ENCODE measurements around the gene GRIK4.

The GRIK4 gene

DNA sequence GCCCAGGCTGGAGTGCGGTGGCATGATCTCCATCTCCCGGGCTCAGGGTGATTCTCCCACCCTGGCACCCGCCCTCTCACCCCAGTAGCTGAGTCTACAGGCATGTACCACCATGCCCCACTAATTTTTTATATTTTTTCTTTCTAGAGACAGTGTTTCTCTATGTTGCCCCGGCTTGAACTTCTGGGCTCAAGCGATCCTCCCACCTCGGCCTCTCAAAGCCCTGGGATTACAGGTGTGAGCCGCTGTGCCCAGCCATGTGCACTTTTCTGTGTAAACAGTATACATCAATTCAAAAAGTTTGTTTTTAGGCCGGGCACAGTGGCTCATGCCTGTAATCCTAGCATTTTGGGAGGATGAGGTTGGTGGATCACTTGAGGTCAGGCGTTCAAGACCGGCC is 14.7 kb downstream of the GRIK4 start:
- DNase-seq, result no peak

DNA sequence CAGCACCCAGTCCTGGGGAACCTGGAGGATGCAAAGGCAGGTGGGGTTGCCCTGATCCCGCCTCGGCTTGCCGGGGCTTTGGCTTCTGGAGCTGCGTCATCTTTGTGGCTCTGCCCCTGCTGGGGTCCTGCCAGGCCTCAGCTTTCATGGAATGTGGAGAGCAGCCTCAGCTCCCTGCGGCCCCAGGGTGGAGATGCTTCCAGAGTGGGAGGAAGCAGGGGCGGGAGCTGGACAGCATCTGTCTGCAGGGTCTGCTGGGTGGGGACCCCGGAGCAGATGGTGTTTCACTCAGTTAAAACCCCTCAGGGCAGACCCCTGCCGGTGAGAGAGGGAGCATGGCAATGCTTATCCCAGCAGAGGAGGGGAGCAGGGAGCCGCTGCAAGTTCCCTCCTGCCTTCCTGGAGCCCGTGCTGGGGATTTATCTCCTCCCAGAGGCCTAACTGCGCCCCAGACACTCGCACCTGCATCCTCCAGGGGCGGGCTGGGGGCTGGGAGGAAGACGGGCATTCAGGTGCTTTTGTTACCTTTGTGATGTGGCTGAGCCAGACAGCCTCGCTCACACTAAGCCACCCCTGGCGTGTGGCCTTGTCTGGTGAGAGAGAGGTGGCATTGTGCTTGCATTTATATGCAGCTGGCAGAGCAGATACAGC is 15.7 kb downstream of the GRIK4 start:
- DNase-seq, result no peak

DNA sequence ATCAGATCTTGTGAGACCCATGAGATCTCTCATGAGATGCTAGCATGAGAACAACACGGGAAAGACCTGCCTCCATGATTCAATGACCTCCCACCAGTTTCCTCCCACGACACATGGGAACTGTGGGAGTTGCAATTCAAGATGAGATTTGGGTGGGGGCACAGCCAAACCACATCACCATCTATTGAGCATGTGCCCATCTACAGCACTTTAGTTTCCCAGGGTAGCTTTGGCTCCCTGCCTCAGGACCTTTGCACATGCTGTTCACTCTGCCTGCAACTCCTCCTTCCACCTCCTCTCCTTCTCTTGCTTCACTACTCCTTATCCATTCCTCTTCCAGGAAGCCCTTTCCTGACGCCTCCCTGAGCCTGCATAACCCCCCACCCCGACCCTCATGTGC is 17.2 kb downstream of the GRIK4 start:
- no peak for DNase-seq

DNA sequence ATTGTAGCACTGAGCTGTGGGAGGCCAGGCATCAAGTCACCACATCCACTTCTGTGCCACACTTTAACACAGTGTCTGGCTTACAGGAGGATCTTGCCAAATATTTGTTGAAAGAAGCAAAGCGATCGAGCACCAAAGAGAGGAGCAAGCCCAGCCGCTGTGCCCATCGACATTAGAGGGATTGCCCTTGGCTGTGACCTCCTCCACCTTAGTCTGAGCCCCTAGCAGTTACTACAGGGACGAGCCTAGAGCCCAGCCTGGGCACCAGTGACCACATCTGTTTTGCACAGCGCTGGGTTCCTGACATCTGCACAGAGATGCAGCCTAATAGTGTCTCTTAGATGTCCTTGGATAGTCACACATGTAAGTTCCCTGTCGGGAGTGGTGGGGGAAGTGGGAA is 17.7 kb downstream of the GRIK4 start:
- DNase-seq, result no peak

- DNase-seq, result no peak
Observed at GRCh38 chr11:120529911-120530310, 18.4 kb downstream of the GRIK4 start.

GRCh38 chr11:120532082-120532831 is 20.7 kb downstream of the GRIK4 start:
- DNase-seq, result no peak

DNA sequence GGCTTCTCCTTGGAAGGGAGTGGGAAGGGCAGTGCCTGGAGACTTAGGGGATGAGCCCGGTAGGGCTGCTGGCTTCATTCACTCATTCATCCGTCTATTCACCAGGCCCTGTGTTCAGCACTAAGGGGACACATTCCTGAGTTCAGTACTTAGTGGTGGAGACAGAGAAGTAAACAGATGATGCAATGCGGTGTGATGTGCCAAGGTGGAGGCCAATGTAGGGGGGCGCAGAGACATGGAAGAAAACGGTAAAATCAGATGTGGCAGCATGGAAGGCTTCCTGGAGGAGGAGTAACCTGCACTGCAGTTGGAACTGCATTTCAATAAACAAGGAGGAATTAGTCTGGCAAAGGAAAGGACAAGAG is 21.3 kb downstream of the GRIK4 start:
- no peak for DNase-seq

GRCh38 chr11:120536091-120536796 is 24.7 kb downstream of the GRIK4 start:
- DNase-seq, result no peak

- DNase-seq, result no peak
Observed at GRCh38 chr11:120536797-120537169, 25.2 kb downstream of the GRIK4 start.

DNA sequence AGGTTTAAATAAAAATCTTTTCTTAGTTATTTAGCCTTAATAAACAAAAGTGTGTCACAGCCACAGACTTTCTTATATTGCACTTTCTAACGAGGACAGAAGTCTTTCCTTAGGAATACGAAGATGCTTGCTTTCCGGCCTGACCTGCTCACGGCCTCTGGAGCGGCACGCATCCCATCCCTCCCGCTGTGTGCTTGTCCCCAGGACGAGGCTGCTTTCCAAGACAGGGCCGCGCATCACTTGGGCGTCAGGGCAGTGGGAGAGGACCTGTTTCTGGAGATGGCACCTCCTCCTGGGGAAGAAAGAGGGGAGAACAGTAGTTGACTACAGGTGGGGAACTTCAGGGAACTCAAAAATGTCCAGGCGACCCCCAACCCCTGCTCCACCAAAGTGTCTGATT is 26.4 kb downstream of the GRIK4 start:
- no peak for DNase-seq

DNA sequence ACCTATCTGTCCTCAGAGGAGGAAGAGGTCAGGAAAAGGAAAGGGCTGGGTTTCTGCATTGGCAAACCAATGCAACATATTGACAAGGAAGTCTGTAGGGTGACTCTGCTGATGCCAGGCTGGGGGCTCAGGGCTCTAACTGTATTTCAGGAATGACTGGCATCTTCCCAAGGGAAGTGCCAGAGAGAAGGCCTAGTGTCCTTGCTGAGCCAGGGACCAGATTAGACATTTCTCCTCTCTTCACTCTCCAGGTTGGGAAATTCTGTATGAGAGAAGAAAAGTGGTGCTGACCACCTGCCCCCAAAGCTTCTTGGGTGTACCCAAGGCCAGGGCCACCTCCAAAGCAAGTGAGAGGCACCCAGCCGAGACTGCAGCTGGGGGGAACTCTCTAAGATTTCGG is 27.2 kb downstream of the GRIK4 start:
- DNase-seq, result no peak

DNA sequence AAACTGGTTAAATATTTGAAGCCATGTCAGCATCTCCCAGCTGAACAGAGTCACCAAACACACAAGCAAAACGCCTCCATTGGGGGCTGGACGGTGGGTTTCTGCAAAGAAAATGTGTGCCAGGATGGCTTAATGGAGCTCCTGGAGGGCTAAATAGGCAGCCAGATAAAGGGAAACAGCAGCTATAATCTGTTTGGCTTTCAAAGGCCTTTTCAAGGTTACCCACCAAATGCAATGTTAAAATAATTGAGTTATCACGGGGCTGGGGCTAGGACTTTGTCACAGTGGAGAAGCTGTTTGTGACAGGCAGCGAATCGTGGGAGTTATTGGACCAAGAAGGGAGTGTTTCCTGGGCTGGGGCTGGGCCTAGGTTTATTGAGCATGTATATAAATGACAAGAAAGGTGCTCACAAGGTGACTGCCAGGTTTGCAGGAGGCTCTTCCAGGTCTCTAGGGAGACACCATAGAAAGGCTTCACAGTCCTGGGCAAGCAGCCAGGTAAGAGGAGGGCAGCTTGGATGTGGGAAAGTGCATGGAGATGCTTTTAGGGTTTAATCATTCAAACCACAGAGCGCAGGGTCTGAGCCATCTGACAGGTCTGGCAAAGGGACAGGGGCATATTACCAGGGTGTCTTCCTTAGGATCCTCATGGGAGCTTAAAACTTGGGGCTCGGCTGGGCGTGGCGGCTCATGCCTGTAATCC is 28.3 kb downstream of the GRIK4 start:
- DNase-seq, result no peak

- DNase-seq, result peak; percentile 34
Observed at GRCh38 chr11:120540744-120541465, 29.4 kb downstream of the GRIK4 start.

DNA sequence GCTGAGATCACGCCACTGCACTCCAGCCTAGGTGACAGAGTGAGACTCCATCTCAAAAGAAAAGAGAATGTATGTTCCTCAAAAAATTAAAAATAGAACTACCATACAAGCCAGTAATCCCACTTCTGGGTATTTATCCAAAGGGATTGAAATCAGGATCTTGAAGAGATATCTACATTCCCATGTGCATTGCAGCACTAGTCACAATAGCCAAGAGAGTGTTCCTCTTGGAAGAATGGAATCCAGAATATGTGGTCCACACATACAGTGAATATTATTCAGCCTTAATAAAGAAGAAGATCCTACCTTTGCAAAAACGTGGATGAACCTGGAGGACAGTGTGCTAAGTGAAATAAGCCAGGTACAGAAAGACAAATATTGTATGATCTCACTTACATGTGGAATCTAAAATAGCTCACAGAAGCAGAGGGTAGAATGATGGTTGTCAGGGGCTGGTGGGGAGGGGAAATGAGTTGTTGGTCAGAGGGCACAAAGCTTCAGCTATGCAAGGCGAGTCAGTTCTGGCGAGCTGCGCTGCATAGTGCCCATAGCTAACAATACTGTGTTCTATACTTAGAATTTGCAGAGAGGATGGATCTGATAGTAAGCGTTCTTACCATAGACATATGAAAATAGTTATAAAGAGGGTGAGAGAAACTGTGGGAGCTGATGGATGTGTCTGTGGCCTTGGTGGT is 32.1 kb downstream of the GRIK4 start:
- no peak for DNase-seq

GRCh38 chr11:120545813-120546212 is 34.3 kb downstream of the GRIK4 start:
- no peak for DNase-seq

- DNase-seq, result no peak
Observed at GRCh38 chr11:120546312-120547205, 35.0 kb downstream of the GRIK4 start.

DNA sequence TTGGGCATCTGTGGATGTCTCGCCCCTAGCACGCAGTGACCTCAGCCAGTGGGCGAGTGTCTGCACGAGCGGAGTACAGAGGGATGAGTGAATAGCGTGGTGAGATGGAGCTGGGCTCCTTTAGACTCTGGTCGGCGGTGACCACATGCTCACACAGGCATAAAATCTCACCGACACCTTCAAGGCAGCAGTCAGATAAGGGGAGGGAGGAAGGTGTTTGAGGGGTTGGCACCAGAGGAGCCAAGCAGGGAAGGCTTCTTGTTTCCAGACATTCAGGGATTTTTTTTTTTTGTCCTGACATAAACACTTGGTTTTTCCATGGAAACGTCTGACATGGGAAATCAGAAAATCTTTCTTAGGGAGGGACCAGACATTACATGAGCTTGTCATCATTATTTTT is 35.8 kb downstream of the GRIK4 start:
- no peak for DNase-seq

GRCh38 chr11:120547811-120548681 is 36.5 kb downstream of the GRIK4 start:
- peak; percentile 59 for DNase-seq

DNA sequence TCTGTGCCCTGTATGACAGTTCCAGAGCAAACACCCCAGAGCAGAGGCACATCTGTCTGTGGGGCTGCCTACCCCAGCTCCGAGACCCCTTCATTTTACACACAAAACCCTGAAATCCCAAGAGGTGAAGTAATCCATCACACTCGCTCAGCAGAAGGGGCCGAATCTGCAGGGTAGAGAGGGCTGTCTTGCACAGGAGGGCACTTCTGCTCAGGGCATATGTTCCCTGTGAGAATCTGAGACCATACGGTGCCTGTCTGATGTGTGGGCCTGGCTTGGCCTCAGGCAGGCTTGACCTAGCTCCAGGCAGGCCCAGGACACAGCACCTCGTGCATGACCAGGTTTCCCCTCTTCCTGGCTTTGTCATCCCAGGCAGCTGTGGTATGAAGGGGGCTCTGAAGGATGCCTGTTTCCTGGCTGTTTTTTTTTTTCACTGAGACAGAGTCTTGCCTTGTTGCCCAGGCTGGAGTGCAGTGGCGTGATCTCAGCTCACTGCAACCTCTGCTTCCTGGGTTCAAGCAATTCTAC is 37.2 kb downstream of the GRIK4 start:
- DNase-seq, result no peak
